Stimulated activated CD4-positive, alpha-beta T cell treated with anti-CD3 and anti-CD28 coated beads, Interleukin-1b, Interleukin-23, amount 100 ng/mL, for 4 hours (primary cell): ENCODE data around the gene RNF17.
"Not testable (repeated sequence)": the region's sequence is repeated elsewhere in the genome, so short reads cannot be mapped to it uniquely, and the experiment has no call there.

Source experiments
- DNase-seq, 2 donors: peaks; one replicate each; pipeline ENCODE4 v3.0.0-alpha.2; 2020; ENCODE audit warnings: low read depth in 2 of 2

Gene RNF17

GRCh38 chr13:24763596-24764275, at the start of gene RNF17:
TSS of gene RNF17 (plus strand) at chr13:24764169. CDS start at chr13:24764204, 35 bp downstream.
- DNase-seq, result no peak

- no peak for DNase-seq
Observed at GRCh38 chr13:24716011-24716410, 48.0 kb upstream of the RNF17 start.

GRCh38 chr13:24716446-24716845, 47.5 kb upstream of the RNF17 start:
- DNase-seq, result no peak

- DNase-seq, result no peak
Observed at GRCh38 chr13:24717217-24717616, 46.8 kb upstream of the RNF17 start.

GRCh38 chr13:24718192-24718965, 45.6 kb upstream of the RNF17 start:
- DNase-seq, result no peak

GRCh38 chr13:24719139-24719538, 44.8 kb upstream of the RNF17 start:
- no peak for DNase-seq

- no peak for DNase-seq
Observed at GRCh38 chr13:24723206-24723605, 40.8 kb upstream of the RNF17 start.

- no peak for DNase-seq
Observed at GRCh38 chr13:24724714-24725113, 39.3 kb upstream of the RNF17 start.

- no peak for DNase-seq
Observed at GRCh38 chr13:24725379-24725778, 38.6 kb upstream of the RNF17 start.

- peak; percentile 40 to 47 for DNase-seq
Observed at GRCh38 chr13:24727731-24728601, 36.0 kb upstream of the RNF17 start.

- not testable (repeated sequence) for DNase-seq
Observed at GRCh38 chr13:24730873-24731567, 32.9 kb upstream of the RNF17 start.

GRCh38 chr13:24734950-24735349, 29.0 kb upstream of the RNF17 start:
- no peak for DNase-seq

- DNase-seq, result no peak
Observed at GRCh38 chr13:24737042-24737441, 26.9 kb upstream of the RNF17 start.

- DNase-seq, result no peak
Observed at GRCh38 chr13:24738366-24738847, 25.6 kb upstream of the RNF17 start.

GRCh38 chr13:24740014-24740890, 23.7 kb upstream of the RNF17 start:
- no peak for DNase-seq

- DNase-seq, result no peak
Observed at GRCh38 chr13:24741016-24741662, 22.8 kb upstream of the RNF17 start.

- DNase-seq, result no peak
Observed at GRCh38 chr13:24741791-24742190, 22.2 kb upstream of the RNF17 start.

GRCh38 chr13:24742294-24742693, 21.7 kb upstream of the RNF17 start:
- no peak for DNase-seq

- DNase-seq, result no peak
Observed at GRCh38 chr13:24742977-24743376, 21.0 kb upstream of the RNF17 start.

- no peak for DNase-seq
Observed at GRCh38 chr13:24744247-24744646, 19.7 kb upstream of the RNF17 start.
